Measurements from ENCODE around the gene CLDN9.
"Not testable (repeated sequence)": the region's sequence is repeated elsewhere in the genome, so short reads cannot be mapped to it uniquely, and the experiment has no call there.

CLDN9 gene

GRCh38 chr16:3032624-3033023 is 19.9 kb downstream of the CLDN9 start:
- DNase-seq (ENCODE audit: low spot score) = no peak

DNA sequence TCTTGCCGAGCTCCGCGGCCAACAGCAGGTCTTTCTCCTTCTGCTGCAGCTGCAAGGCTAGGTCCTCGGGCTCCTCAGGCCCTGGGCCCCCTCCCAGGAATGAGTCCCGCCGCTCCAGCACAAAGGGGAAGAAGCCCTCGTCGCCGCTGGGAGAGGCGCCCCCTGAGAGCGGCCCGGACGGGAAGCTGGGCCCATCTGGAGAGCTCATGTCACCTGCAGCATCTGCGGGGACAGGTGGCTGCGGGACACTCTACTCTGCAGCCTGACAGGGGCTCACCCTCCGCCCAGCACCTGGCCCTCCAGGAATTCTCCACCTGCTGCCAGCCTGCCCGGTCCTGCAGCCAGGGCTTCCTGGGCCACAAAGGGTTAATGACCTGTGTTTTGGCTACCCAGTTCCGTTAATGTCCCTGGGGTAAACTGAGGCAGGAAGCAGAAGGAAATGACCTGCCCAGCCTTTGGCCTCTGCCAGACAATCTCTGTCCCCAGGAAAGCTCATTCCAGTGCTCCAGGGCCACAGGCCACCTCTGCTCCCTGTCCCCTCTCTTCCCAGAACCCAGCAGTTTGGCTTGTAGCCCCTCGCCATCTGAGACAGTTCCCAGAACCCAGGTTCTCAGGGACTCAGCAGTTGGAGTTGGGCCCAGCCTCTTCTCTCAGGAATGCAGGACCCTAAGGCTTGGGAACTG is 22.7 kb downstream of the CLDN9 start:
- DNase-seq (ENCODE audit: low spot score) = no peak

DNA sequence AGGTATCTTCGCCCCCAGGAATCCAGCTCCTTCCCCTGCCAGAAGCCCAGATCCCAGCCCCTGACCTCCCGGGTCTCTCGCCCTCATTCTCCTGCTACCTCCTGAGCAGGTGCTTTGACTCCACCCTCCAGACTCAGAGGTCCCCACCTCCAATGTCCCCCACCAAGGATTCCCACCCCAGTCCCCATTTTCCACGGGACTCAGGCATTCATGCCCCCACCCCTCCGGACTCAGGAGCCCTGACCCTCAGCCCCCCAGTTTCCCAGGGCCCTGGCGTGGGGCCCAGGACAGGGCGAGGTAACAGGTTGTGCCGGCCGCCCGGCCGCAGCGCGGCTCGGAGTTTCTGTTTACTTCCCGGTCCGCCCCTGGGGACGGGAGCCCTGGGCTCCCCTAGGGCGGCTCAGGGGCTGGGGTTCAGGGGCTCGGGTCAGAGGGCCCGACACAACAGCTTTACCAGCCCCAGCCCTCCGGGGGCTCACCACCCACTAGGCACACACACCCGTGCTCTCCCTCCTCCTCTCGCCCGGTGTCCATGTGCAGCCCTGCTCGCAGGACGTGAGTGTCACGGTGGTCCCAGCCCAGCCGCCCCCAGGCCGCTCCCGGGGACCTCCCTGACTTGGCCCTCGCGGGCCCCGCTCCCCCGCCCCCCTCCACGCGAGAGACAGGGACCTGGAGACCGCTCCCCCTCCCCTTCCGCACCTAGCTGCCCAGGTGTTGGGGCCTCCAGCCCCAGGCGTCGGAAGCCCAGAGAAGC is 23.4 kb downstream of the CLDN9 start:
- DNase-seq (ENCODE audit: low spot score) = no peak

DNA sequence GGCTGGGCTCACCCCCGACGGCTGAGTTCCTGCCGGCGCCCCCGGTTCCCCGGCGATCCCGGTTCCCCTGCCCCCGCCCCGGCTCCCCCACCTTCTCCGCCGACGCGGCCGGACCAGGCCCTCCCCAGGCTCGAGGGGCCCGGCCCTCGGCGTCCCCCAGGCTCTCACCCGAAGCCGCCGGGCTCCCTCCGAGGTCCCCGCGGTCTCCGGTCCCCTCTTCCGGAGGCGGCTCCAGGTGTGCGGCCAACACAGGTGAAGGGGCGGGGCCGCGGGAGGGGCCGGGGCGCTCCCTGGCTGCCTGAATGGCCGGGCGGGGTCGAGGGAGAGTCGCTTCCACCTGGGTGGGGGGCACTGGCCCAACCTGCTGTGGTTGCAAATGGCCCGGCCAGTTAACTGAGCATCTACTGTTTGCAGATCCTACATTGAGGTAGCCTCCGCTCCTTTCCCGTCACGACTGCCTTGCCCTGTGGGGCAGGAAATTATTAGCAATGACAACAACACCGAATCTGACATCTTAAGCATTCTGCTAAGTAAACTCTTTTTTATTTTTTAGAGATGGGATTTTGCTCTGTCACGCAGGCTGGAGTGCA is 24.1 kb downstream of the CLDN9 start, which contains the start of gene BICDL2:
BICDL2 (minus strand) TSS at position 219 of the 590 bp plus-strand sequence. CDS start 1,448 bp downstream, outside the sequence.
- no peak for DNase-seq (ENCODE audit: low spot score)

GRCh38 chr16:3038256-3038655 is 25.5 kb downstream of the CLDN9 start:
- DNase-seq (ENCODE audit: low spot score) = no peak

DNA sequence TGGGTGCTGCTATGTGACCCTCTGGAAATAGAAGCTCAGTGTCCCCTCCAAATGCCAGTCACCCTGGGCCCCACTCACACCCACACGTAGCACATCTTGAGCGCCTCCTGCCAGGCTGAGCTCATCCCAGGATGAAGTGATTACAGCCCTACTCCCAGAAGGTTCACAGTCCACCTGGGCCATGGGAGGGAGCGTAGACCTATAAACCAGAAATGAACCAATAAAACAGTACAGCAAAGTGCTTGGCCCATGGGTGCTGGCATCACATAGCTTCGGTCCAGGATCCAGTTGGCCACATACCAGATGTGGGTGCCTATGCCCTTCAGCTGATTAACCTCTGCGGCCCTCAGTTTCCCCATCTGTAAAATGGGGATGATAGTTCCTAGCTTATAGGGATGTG is 26.2 kb downstream of the CLDN9 start:
- no peak for DNase-seq (ENCODE audit: low spot score)

DNA sequence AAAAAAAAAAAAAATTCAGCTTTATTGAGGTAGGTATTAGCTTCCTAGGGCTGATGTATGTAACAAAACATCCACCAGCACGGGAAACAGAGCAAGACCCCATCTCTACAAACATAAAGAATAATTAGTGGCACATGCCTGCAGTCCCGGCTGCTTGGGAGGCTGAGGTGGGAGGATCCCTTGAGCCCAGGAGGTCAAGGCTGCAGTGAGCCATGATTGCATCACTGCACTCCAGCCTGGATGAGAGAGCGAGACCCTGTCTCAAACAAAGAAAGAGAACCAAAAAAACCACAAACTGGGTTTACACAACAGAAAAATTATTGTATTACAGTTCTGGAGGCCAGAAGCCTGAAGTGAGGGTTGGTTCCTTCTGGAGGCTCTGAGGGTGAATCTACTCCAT is 29.7 kb downstream of the CLDN9 start:
- DNase-seq (ENCODE audit: low spot score) = no peak

- DNase-seq (ENCODE audit: low spot score) = no peak
These were observed 32.0 kb downstream of the CLDN9 start for GRCh38 chr16:3044708-3045107.

- DNase-seq (ENCODE audit: low spot score) = no peak
These were observed 33.3 kb downstream of the CLDN9 start, which contains the start of gene MMP25 for GRCh38 chr16:3045758-3046640. Gene MMP25, plus strand, starts transcription at chr16:3046561. Its CDS starts 357 bp downstream, at chr16:3046918.

DNA sequence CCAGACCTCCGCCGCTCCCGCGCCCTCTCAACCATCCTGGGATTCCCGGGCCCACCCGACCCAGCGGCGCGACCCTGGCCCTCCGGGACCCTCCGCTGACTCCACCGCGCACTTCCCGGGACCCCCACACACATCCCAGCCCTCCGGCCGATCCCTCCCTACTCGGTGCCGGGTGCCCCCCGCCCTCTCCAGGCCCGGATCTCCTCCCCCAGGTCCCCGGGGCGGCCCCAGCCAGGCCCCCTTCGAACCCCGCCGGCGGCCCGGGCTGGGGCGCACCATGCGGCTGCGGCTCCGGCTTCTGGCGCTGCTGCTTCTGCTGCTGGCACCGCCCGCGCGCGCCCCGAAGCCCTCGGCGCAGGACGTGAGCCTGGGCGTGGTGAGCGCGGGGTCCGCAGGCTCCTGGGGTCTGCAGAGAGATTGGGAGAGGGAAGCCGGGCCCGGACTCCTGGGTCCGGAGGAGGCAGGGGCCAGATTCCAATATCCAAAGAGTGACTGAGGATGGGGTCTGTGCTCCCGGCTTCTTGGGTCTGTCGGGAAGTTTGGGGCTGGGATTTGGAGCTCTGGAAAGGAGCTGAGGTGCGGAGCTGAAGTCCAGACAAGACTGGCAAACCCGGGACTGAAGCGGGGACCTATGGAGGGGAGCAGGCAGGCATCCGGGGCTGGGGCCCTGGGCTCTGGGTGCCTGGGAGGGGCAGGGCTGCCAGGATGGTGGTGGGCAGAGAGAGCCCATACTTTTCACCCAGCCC is 34.1 kb downstream of the CLDN9 start:
- DNase-seq (ENCODE audit: low spot score) = no peak

DNA sequence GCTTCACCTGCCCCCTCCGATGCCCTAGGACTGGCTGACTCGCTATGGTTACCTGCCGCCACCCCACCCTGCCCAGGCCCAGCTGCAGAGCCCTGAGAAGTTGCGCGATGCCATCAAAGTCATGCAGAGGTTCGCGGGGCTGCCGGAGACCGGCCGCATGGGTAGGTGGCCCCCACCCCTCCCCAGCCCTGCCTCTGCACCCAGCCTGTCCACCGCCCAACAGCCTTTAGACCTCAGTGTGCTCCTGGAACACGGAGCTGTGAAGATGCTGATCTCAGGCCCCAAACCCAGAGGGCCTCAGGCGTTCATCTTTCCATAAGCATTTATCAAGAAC is 34.6 kb downstream of the CLDN9 start:
- no peak for DNase-seq (ENCODE audit: low spot score)

DNA sequence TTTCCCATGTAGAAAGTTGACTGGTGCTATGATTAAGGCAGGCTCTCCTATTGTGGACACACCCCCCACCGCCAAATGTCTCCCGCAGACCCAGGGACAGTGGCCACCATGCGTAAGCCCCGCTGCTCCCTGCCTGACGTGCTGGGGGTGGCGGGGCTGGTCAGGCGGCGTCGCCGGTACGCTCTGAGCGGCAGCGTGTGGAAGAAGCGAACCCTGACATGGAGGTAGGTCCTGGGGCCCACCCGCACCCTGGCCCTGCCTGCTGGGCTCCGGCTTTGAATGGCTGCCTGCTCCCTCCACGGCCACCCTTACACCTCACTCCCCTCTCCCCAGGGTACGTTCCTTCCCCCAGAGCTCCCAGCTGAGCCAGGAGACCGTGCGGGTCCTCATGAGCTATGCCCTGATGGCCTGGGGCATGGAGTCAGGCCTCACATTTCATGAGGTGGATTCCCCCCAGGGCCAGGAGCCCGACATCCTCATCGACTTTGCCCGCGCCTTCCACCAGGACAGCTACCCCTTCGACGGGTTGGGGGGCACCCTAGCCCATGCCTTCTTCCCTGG is 37.3 kb downstream of the CLDN9 start:
- no peak for DNase-seq (ENCODE audit: low spot score)

- DNase-seq (ENCODE audit: low spot score) = no peak
These were observed 37.8 kb downstream of the CLDN9 start for GRCh38 chr16:3050487-3050886.

- DNase-seq (ENCODE audit: low spot score) = no peak
These were observed 38.3 kb downstream of the CLDN9 start for GRCh38 chr16:3051009-3051408.

DNA sequence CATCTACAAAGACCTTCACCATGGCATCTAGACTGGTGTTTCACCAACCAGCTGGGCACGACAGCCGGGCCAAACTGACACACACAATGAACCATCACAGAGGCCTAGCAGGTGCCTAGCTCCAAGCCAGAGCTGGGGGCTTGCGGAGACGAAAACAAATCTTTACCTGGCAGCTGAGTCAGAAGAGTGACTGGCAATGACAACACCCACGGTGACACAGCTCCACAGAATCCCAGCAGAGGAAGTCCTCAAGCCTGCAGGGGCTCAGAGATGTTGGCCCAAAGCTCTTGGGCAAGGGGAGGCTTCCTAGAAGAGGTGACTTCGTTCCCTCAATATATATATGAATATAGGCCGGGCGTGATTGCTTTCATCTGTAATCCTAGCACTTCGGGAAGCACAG is 38.8 kb downstream of the CLDN9 start:
- DNase-seq (ENCODE audit: low spot score) = no peak

DNA sequence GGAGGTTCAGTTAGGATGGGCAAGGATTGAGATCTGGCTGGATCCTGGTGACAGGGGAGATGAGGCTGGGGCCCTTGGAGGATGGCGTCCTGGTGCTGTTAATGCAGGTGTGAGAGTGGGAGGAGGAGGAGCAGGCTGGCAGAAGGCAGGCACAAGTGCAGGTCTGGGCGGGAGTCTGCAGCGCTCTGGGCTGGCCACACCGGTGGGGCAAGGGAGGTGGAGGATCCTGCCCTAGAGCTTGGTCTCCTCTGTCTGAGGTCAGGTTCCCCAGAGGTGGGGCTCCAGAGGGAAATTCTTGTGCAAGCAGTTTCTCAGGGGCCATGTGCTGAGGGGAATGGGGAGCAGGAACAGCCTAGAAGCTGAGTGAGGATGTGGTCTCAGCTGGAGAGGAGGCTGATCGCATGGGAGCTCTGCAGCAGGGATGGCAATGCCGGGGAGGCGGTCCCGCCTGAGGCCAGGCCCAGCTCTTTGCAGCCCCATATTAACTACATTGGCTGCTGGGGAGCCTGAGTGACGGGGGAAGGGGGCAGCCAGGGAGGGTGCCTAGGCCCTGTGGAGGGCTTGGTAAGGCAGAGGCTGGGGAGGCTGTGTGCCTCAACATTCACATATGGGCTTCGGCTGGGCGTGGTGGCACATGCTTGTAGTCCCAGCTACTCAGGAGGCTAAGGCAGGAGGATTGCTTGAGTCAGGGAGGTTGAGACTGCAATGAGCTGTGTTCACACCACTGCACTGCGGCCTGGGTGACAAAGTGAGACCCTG is 40.0 kb downstream of the CLDN9 start:
- not testable (repeated sequence) for DNase-seq (ENCODE audit: low spot score)

DNA sequence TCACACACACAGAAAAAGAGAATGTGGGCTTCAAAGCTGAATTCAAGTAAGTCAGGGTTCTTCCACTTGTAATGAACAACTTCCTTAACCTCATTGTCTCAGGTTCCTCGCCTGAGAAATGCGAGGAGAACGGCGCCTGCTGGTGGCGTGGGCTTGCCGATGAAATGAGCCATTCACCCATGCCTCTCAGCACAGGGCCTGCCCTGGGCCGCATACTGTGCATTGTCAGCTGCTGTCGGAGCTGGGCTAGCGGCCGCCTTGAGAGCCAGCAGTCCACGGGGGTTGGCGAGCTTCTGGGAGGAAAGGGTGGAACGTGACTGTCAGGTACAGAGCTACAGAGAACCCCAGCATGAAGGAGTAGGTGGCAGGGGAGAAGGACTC is 40.6 kb downstream of the CLDN9 start:
- DNase-seq (ENCODE audit: low spot score) = not testable (repeated sequence)

- no peak for DNase-seq (ENCODE audit: low spot score)
These were observed 42.4 kb downstream of the CLDN9 start for GRCh38 chr16:3054965-3055733.

DNA sequence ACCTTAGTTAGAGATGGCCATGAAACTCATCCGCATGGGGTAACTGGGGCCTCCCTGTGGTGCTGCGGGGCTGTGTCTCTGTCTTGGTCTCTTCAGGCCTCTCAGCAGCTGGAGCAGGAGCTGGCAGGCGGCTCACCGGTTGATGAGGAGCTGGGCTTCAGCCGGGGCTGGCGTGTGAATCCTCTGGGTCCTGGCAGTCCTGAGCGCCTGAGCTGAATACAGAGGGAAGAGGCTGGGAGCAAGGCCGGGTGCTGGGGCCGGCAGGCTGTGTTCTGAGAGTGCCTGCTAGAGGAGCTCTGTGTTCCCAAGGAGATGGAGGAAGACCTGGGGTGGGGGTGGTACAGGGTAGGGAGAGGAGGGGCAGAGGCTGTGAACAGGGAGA is 43.0 kb downstream of the CLDN9 start:
- DNase-seq (ENCODE audit: low spot score) = not testable (repeated sequence)

Measured in cerebellar cortex (tissue), 1 donor.